HepG2 (cell line): Measurements from ENCODE around the gene CNKSR3. TPM values are rescaled to one million over a fixed set of nuclear protein-coding genes. Genes with fewer than 3 reads are reported as not detected.

Experiments used
- ASH2L ChIP-seq: fragments of 300-600, 200-600 bp; sonication (generic); IDR thresholded peaks from 2 replicates; pipeline ENCODE4 v1.7.0; 2017; ENCODE audit warnings: low read depth, mild to moderate bottlenecking, moderate library complexity, mixed read lengths, low read length; ENCODE audit not compliant: insufficient read length
- CEBPG ChIP-seq: IDR thresholded peaks from 2 replicates; pipeline ENCODE4 v1.6.1; 2016
- ETV5 ChIP-seq: IDR thresholded peaks from 2 replicates; pipeline ENCODE4 v1.6.1; 2018; ENCODE audit warnings: missing biosample characterization, missing genetic modification reagents, inconsistent platforms, borderline replicate concordance
- GPN1 ChIP-seq: sonication (generic); formaldehyde crosslinking; IDR thresholded peaks from 2 replicates; pipeline ENCODE4 v1.5.1; 2020; ENCODE audit warnings: missing genetic modification reagents, borderline replicate concordance
- HMG20A ChIP-seq: IDR thresholded peaks from 2 replicates; pipeline ENCODE4 v1.6.1; 2016; ENCODE audit warnings: borderline replicate concordance
- KLF16 ChIP-seq, 2 experiments: sonication (generic) in 1 of 2; formaldehyde crosslinking in 1 of 2; IDR thresholded peaks; 2 replicates each; pipeline versions ENCODE4 v1.6.1 to v1.8.0; 2016 to 2023; ENCODE audit warnings: missing genetic modification reagents in 2 of 2, missing compliant biosample characterization in 1 of 2
- MYC ChIP-seq: sonication (generic); formaldehyde crosslinking; IDR thresholded peaks from 2 replicates; pipeline ENCODE4 v1.9.0; 2021; ENCODE audit warnings: missing genetic modification reagents, borderline replicate concordance
- PCBP1 ChIP-seq: fragments of 200-400 bp; formaldehyde crosslinking; IDR thresholded peaks from 2 replicates; pipeline ENCODE4 v1.6.1; 2017; ENCODE audit warnings: mild to moderate bottlenecking, low read depth, low read length, borderline replicate concordance
- RAD21 ChIP-seq: fragments of 450-650 bp; formaldehyde crosslinking; IDR thresholded peaks from 2 replicates; pipeline ENCODE4 v1.5.0; 2020; ENCODE audit warnings: mild to moderate bottlenecking
- SOX5 ChIP-seq: IDR thresholded peaks from 2 replicates; pipeline ENCODE4 v1.6.1; 2016; ENCODE audit warnings: borderline replicate concordance
- ZFP1 ChIP-seq: IDR thresholded peaks from 2 replicates; pipeline ENCODE4 v1.6.1; 2016
- ZKSCAN1 ChIP-seq: fragments of 150-350 bp; IDR thresholded peaks from 2 replicates; pipeline ENCODE4 v1.6.1; 2014; ENCODE audit warnings: low read length
- ZNF772 ChIP-seq: sonication (generic); formaldehyde crosslinking; IDR thresholded peaks from 2 replicates; pipeline ENCODE4 v1.5.0; 2020; ENCODE audit warnings: mild to moderate bottlenecking, missing genetic modification reagents
- ZSCAN31 ChIP-seq: sonication (generic); formaldehyde crosslinking; IDR thresholded peaks from 2 replicates; pipeline ENCODE4 v1.5.0; 2020; ENCODE audit warnings: low read depth, mild to moderate bottlenecking, missing genetic modification reagents
- polyA plus RNA-seq, 8 experiments: library from polyadenylated mRNA; depleted of rRNA in 3 of 8; stranded (reverse) in 7 of 8; unstranded in 1 of 8; fragments of >200 nt; fragmentation: Illumina TruSeq in 4 of 8; extraction: Trizol in 4 of 8; gene quantifications; 2 replicates each; pipeline versions ENCODE4 v1.2.1 to v1.2.3, GENCODE V29; 2011 to 2016; ENCODE audit warnings: low read depth in 4 of 8, missing spikeins in 1 of 8, mixed read lengths in 1 of 8; ENCODE audit not compliant: insufficient read depth in 1 of 8
- total RNA-seq, 5 experiments: library from RNA; depleted of rRNA; stranded (reverse); fragments of >200 nt; fragmentation: Illumina TruSeq; extraction: Trizol; gene quantifications; 2 replicates each; pipeline ENCODE4 v1.2.3, GENCODE V29; 2016; ENCODE audit warnings: low read depth in 1 of 5
- TF ChIP-seq, protein P1 (sequence below): sonication (generic); formaldehyde crosslinking; IDR thresholded peaks from 2 replicates; pipeline ENCODE4 v1.4.0; 2020; ENCODE audit warnings: mild to moderate bottlenecking, missing genetic modification reagents
- TF ChIP-seq, protein P2 (sequence below): sonication (generic); formaldehyde crosslinking; IDR thresholded peaks from 2 replicates; pipeline ENCODE4 v1.8.1; 2023; ENCODE audit warnings: mild to moderate bottlenecking, moderate library complexity, missing genetic modification reagents
- TF ChIP-seq, protein P3 (sequence below): sonication (generic); formaldehyde crosslinking; IDR thresholded peaks from 2 replicates; pipeline ENCODE4 v1.4.0; 2020; ENCODE audit warnings: missing genetic modification reagents
- TF ChIP-seq, protein P4 (sequence below): sonication (generic); formaldehyde crosslinking; IDR thresholded peaks from 2 replicates; pipeline ENCODE4 v1.4.0; 2020; ENCODE audit warnings: mild to moderate bottlenecking, low read depth, missing genetic modification reagents
- TF ChIP-seq, protein P5 (sequence below): IDR thresholded peaks from 2 replicates; pipeline ENCODE4 v1.6.1; 2016; ENCODE audit warnings: missing genetic modification reagents, missing compliant biosample characterization

The CNKSR3 gene
- total and polyA plus RNA-seq, 2 of the 13 experiments (the other 11 are each of a cell fraction or from before 2014, with no cell fraction given), result 9.2 to 38.6 TPM

DNA sequence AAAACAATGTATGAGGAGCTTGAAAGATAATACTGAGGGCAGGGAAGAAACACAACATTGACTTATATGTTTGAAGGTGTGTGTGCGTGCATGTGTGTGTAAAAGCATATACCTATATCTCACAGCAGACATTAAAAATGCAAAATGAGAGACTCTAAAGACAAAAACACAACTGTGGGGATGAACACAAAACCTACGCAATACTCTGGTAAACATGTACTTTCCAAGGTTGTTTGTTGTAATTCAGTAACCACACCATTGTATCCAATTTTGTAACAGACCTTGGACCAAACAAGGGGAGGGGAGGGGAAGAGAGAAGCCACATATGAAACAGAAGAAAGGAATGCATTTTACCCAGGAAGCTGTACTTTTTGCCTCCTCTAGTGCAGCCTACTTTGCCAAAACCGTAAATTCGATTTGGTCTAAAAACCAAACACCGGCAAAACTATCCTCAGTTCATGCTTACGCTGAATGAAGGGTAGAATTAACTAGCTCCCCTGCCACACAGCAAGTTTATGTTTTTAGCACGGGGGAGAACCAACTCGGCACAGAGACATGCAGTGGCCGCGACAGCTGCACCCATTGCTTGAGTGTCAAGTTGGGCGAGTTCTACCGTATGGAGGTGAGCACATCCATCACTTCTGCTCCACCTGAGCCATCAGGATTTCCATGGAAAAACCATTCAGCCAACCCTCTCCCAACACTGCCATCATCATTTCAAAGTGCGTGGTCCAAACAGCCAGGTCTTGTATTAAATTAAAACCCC lies 50.0 kb downstream of the CNKSR3 start (continued):
- TF ChIP-seq ASH2L, result peak; percentile 72
- 0 out of 2 replicates have a peak, but pooled peaks have one; percentile 59 for TF ChIP-seq ZNF772
- 0 out of 2 replicates have a peak, but pooled peaks have one; percentile 35 for TF ChIP-seq GPN1 (CRISPR knock-in tag)
- TF ChIP-seq RAD21, result peak; percentile 21
- TF ChIP-seq, protein P1, sequence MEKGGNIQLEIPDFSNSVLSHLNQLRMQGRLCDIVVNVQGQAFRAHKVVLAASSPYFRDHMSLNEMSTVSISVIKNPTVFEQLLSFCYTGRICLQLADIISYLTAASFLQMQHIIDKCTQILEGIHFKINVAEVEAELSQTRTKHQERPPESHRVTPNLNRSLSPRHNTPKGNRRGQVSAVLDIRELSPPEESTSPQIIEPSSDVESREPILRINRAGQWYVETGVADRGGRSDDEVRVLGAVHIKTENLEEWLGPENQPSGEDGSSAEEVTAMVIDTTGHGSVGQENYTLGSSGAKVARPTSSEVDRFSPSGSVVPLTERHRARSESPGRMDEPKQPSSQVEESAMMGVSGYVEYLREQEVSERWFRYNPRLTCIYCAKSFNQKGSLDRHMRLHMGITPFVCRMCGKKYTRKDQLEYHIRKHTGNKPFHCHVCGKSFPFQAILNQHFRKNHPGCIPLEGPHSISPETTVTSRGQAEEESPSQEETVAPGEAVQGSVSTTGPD (CRISPR knock-in tag), result peak; percentile 98
- TF ChIP-seq, protein P2, sequence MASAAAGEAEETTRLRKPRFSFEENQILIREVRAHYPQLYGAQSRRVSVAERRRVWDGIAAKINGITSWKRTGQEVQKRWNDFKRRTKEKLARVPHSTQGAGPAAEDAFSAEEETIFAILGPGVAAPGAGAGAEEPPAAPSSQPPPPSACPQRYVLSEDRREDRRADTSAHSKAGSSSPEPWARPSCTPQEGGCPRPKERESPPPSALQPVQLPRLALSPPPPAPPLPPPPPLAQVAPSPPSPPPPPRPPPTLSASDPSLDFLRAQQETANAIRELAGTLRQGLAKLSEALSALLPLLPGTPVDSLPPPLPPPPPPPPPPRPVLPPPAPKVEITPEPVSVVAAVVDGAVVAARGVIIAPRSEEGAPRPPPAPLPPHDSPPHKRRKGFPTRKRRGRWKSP (CRISPR knock-in tag), result peak; percentile 62; the same call in 1 of the 2 replicates
- no peak for TF ChIP-seq MYC (CRISPR knock-in tag)
- TF ChIP-seq, protein P3, sequence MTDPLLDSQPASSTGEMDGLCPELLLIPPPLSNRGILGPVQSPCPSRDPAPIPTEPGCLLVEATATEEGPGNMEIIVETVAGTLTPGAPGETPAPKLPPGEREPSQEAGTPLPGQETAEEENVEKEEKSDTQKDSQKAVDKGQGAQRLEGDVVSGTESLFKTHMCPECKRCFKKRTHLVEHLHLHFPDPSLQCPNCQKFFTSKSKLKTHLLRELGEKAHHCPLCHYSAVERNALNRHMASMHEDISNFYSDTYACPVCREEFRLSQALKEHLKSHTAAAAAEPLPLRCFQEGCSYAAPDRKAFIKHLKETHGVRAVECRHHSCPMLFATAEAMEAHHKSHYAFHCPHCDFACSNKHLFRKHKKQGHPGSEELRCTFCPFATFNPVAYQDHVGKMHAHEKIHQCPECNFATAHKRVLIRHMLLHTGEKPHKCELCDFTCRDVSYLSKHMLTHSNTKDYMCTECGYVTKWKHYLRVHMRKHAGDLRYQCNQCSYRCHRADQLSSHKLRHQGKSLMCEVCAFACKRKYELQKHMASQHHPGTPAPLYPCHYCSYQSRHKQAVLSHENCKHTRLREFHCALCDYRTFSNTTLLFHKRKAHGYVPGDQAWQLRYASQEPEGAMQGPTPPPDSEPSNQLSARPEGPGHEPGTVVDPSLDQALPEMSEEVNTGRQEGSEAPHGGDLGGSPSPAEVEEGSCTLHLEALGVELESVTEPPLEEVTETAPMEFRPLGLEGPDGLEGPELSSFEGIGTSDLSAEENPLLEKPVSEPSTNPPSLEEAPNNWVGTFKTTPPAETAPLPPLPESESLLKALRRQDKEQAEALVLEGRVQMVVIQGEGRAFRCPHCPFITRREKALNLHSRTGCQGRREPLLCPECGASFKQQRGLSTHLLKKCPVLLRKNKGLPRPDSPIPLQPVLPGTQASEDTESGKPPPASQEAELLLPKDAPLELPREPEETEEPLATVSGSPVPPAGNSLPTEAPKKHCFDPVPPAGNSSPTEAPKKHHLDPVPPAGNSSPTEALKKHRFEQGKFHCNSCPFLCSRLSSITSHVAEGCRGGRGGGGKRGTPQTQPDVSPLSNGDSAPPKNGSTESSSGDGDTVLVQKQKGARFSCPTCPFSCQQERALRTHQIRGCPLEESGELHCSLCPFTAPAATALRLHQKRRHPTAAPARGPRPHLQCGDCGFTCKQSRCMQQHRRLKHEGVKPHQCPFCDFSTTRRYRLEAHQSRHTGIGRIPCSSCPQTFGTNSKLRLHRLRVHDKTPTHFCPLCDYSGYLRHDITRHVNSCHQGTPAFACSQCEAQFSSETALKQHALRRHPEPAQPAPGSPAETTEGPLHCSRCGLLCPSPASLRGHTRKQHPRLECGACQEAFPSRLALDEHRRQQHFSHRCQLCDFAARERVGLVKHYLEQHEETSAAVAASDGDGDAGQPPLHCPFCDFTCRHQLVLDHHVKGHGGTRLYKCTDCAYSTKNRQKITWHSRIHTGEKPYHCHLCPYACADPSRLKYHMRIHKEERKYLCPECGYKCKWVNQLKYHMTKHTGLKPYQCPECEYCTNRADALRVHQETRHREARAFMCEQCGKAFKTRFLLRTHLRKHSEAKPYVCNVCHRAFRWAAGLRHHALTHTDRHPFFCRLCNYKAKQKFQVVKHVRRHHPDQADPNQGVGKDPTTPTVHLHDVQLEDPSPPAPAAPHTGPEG (CRISPR knock-in tag), result no peak; the same call in 1 of the 2 replicates
- TF ChIP-seq ZSCAN31 (CRISPR knock-in tag), result no peak; the same call in 1 of the 2 replicates
- TF ChIP-seq CEBPG (CRISPR knock-in tag), result peak; percentile 92
- peak in 1 of 2 experiments; percentile 85; a peak in 2 of 4 replicates for TF ChIP-seq KLF16 (CRISPR knock-in tag; IDR thresholded peaks at IDR 0.05)
- peak; percentile 65; the same call in 1 of the 2 replicates for TF ChIP-seq ETV5 (CRISPR knock-in tag)
- TF ChIP-seq PCBP1, result no peak
- TF ChIP-seq ZKSCAN1, result peak; percentile 47; the same call in 1 of the 2 replicates
- peak; percentile 81; the same call in 1 of the 2 replicates for TF ChIP-seq ZFP1 (CRISPR knock-in tag)
- peak; percentile 90 for TF ChIP-seq HMG20A (CRISPR knock-in tag)
- TF ChIP-seq SOX5 (CRISPR knock-in tag), result peak; percentile 98
- TF ChIP-seq, protein P4, sequence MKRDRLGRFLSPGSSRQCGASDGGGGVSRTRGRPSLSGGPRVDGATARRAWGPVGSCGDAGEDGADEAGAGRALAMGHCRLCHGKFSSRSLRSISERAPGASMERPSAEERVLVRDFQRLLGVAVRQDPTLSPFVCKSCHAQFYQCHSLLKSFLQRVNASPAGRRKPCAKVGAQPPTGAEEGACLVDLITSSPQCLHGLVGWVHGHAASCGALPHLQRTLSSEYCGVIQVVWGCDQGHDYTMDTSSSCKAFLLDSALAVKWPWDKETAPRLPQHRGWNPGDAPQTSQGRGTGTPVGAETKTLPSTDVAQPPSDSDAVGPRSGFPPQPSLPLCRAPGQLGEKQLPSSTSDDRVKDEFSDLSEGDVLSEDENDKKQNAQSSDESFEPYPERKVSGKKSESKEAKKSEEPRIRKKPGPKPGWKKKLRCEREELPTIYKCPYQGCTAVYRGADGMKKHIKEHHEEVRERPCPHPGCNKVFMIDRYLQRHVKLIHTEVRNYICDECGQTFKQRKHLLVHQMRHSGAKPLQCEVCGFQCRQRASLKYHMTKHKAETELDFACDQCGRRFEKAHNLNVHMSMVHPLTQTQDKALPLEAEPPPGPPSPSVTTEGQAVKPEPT (CRISPR knock-in tag), result peak; percentile 80; the same call in 1 of the 2 replicates
- TF ChIP-seq, protein P5, sequence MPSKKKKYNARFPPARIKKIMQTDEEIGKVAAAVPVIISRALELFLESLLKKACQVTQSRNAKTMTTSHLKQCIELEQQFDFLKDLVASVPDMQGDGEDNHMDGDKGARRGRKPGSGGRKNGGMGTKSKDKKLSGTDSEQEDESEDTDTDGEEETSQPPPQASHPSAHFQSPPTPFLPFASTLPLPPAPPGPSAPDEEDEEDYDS (CRISPR knock-in tag), result peak; percentile 62
